ENCODE results near the gene RORC.

DNA sequence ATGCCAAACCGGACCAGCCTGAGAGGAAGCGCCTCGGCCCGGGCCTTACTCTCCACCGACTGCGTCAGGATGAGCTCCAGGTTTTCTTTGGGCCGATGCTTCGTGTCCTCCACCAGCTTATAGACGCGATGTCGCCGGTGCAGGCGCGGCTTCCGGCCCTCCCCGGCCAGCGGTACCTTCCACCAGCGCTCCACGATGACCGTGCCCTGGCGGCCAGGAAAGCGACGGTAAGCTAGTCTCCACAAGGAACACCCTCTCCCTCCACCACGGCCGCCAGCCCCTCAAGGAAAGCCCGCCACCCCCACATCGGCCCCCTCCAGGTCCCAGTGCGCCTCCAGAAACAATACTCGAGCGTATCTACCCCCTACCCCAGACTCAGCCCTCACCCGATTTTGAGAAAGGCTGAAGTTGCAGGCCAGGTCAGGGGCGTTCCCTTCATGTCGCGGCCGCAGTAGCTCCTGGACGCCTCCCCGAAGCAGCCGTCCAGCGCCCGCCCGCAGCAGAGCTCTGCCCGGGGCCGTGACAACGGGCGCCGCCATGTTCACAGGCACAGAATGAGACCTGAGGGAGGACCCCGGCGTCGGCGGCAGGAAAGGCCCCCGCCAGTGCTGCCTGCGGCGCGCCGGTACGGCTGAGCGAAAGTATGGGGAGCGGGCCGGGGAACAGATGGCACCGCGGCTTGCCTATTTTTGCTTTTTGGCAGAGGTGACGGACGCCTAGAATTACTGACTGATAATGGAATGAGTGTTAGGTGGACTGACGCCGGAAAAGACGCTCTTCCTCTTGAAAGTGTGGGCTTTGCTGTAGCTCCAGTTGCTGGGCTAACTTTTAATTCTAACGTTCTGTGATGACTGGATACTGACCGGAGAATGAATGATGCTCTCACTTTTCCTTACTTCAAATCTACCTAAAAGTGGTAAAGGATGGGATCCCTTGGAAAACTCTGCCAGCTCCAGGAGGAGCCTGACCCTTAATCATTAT is 68.4 kb downstream of the RORC start, which contains the start of gene MRPL9:
- TF ChIP-seq, protein P1, sequence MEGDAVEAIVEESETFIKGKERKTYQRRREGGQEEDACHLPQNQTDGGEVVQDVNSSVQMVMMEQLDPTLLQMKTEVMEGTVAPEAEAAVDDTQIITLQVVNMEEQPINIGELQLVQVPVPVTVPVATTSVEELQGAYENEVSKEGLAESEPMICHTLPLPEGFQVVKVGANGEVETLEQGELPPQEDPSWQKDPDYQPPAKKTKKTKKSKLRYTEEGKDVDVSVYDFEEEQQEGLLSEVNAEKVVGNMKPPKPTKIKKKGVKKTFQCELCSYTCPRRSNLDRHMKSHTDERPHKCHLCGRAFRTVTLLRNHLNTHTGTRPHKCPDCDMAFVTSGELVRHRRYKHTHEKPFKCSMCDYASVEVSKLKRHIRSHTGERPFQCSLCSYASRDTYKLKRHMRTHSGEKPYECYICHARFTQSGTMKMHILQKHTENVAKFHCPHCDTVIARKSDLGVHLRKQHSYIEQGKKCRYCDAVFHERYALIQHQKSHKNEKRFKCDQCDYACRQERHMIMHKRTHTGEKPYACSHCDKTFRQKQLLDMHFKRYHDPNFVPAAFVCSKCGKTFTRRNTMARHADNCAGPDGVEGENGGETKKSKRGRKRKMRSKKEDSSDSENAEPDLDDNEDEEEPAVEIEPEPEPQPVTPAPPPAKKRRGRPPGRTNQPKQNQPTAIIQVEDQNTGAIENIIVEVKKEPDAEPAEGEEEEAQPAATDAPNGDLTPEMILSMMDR (IDR thresholded peaks at IDR 0.05): no peak
- TF ChIP-seq POLR2A (IDR thresholded peaks at IDR 0.05) (peak in 3 of 4 donors; percentile 21 to 71 (median 65)), POLR2AphosphoS5 (IDR thresholded peaks at IDR 0.05) (peak; percentile 33 to 62), EP300 (IDR thresholded peaks at IDR 0.05) (no peak)
